Measurements from ENCODE around the gene SPRR3.

GRCh38 chr1:152986578-152986977 lies 15.0 kb upstream of the SPRR3 start:
- TF ChIP-seq ZFP3 (CRISPR knock-in tag; IDR thresholded peaks at IDR 0.05): no peak
- TF ChIP-seq ZNF565 (CRISPR knock-in tag; conservative IDR thresholded peaks at IDR 0.05; ENCODE audit: low read depth): no peak
- no peak for TF ChIP-seq ZNF8 (CRISPR knock-in tag; IDR thresholded peaks at IDR 0.05)
- TF ChIP-seq RARB (CRISPR knock-in tag; IDR thresholded peaks at IDR 0.05): no peak
- TF ChIP-seq PATZ1 (CRISPR knock-in tag; IDR thresholded peaks at IDR 0.05; ENCODE audit: borderline replicate concordance): no peak
- TF ChIP-seq ARNTL (CRISPR knock-in tag; IDR thresholded peaks at IDR 0.05; ENCODE audit: borderline replicate concordance, low read depth): no peak
- no peak for TF ChIP-seq ZFP30 (CRISPR knock-in tag; IDR thresholded peaks at IDR 0.05)
- TF ChIP-seq ZNF70 (CRISPR knock-in tag; IDR thresholded peaks at IDR 0.05): no peak
- no peak for TF ChIP-seq SNAI2 (CRISPR knock-in tag; IDR thresholded peaks at IDR 0.05)
- no peak for TF ChIP-seq ISL1 (CRISPR knock-in tag; IDR thresholded peaks at IDR 0.05)
- TF ChIP-seq ZC3H10 (CRISPR knock-in tag; IDR thresholded peaks at IDR 0.05): no peak
- TF ChIP-seq, protein P1, sequence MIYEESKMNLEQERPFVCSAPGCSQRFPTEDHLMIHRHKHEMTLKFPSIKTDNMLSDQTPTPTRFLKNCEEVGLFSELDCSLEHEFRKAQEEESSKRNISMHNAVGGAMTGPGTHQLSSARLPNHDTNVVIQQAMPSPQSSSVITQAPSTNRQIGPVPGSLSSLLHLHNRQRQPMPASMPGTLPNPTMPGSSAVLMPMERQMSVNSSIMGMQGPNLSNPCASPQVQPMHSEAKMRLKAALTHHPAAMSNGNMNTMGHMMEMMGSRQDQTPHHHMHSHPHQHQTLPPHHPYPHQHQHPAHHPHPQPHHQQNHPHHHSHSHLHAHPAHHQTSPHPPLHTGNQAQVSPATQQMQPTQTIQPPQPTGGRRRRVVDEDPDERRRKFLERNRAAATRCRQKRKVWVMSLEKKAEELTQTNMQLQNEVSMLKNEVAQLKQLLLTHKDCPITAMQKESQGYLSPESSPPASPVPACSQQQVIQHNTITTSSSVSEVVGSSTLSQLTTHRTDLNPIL (CRISPR knock-in tag; IDR thresholded peaks at IDR 0.05; ENCODE audit: low read depth): no peak

All from SK-N-SH treated with all-trans-retinoic acid at 6 μM for 48 hours (cell line).